Astrocyte of the cerebellum (primary cell): ENCODE results near the gene AK3.
"Not testable (repeated sequence)": the region's sequence is repeated elsewhere in the genome, so short reads cannot be mapped to it uniquely, and the experiment has no call there.

Source experiments
- DNase-seq: peaks from one replicate; pipeline ENCODE4 v3.0.0-alpha.2; 2011; ENCODE audit warnings: low read depth
- H3K4me3 ChIP-seq: 2 replicates; pipeline ENCODE4 v1.5.1; 2011; ENCODE audit warnings: mild to moderate bottlenecking, low read depth, low read length, moderate library complexity
- in situ Hi-C: cut with HindIII; loops from 2 replicates; pipeline ENCODE4 v1.10.0; 2017; ENCODE audit warnings: low sequenced_read_pairs
- TF ChIP-seq, protein P1 (sequence below): IDR thresholded peaks from 2 replicates; pipeline ENCODE4 v1.5.1; 2012; ENCODE audit warnings: low read length, low read depth, moderate library complexity, mild to moderate bottlenecking; ENCODE audit errors: missing control alignments

Gene AK3

DNA sequence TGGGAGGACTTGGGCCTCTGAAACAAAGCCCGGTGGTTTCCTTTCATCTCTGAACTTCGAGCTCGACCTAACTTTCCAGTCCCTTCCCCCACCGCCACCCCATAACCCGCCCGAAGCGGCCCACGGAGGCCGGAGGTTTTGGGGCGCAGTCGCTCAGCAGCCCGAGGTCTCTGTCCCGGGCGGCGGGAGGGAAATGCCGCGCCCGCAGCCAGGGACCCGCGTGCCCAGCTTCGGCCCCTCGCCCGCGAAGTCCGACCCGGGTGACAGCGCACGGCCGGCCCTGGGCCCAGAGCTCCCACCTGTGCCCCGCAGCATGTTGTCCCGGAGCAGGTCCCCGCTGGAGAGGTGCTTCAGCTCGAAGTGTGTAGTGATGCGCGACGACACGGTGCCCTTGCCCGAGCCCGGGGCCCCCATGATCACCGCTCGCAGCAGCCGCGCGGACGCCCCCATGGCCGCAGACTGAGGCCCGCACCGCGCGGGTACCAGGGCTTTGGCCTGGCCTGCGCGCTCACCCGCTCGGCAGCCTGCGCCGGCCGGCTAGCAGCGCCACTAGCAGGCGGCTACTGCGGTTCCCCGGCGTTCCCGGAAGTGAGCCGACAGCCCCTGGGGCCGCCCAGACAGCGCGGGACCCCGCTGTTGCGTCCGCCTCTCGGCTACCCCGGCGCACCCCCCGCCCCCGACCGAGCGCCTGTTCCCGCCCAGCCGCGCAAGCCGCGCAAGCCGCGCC, at the start of gene AK3:
TSS of gene AK3 (minus strand) at position 565 of the 727 bp plus-strand sequence. CDS start at position 450, 115 bp downstream.
- TF ChIP-seq, protein P1, sequence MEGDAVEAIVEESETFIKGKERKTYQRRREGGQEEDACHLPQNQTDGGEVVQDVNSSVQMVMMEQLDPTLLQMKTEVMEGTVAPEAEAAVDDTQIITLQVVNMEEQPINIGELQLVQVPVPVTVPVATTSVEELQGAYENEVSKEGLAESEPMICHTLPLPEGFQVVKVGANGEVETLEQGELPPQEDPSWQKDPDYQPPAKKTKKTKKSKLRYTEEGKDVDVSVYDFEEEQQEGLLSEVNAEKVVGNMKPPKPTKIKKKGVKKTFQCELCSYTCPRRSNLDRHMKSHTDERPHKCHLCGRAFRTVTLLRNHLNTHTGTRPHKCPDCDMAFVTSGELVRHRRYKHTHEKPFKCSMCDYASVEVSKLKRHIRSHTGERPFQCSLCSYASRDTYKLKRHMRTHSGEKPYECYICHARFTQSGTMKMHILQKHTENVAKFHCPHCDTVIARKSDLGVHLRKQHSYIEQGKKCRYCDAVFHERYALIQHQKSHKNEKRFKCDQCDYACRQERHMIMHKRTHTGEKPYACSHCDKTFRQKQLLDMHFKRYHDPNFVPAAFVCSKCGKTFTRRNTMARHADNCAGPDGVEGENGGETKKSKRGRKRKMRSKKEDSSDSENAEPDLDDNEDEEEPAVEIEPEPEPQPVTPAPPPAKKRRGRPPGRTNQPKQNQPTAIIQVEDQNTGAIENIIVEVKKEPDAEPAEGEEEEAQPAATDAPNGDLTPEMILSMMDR, result no peak
- in situ Hi-C loops, result no loop called here
- peak within 1 kb of the TSS; percentile 88 for H3K4me3 ChIP-seq
- DNase-seq, result peak; percentile 53

DNA sequence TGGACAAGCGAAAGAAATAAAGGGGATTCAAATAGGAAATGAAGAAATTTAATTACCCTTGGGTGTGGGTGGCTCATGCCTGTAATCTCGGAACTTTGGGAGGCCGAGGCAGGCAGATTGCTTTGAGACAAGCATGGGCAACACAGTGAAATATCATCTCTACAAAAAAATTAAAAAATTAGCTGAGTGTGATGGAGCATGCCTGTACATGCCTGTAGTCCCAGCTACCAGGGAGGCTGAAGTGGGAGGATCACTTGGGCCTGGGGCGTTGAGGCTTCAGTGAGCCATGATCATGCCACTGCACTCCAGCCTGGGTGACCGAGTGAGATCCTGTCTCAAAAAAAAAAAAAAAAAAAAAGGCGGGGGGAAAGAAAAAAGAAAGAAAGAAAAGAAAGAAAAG, 47.7 kb upstream of the AK3 start:
- in situ Hi-C loops, result no loop called here
- TF ChIP-seq, protein P1, result no peak
- H3K4me3 ChIP-seq, result no peak overlapping the region

DNA sequence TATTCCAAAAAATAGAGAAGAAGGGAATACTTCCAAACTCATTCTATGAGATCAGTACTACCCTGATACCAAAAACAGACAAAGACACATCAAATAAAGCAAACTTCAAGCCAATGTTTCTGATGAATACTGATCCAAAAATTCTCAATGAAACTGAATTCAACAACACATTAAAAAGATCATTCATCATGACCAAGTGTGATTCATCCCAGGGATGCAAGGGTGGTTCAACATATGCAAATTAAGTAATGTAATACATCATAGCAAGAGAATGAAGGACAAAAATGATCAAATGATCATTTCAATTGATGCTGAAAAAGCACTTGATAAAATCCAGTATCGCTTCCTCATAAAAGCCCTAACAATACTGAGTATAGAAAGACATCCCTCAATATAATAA, 46.9 kb upstream of the AK3 start:
- no peak overlapping the region for H3K4me3 ChIP-seq
- in situ Hi-C loops, result no loop called here
- TF ChIP-seq, protein P1, result no peak
- no peak for DNase-seq

More for the DNA sequence above, 47.7 kb upstream of the AK3 start:
- no peak for DNase-seq

DNA sequence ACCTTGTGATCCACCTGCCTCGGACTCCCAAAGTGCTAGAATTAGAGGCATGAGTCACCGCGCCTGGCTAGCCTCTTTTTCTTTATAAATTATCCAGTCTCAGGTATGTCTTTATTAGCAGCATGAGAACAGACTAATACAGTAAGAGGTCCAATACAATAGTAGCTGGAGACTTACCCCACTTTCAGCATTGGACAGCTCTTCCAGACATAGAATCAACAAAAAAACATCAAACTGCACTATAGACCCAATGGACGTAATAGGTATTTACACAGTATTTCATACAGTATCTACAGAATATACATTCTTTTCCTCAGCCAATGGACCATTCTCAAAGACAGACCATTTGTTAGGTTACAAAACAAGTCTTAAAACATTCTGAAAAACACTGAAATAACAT, 45.6 kb upstream of the AK3 start:
- in situ Hi-C loops, result no loop called here
- H3K4me3 ChIP-seq, result no peak overlapping the region
- TF ChIP-seq, protein P1, result no peak
- no peak for DNase-seq

DNA sequence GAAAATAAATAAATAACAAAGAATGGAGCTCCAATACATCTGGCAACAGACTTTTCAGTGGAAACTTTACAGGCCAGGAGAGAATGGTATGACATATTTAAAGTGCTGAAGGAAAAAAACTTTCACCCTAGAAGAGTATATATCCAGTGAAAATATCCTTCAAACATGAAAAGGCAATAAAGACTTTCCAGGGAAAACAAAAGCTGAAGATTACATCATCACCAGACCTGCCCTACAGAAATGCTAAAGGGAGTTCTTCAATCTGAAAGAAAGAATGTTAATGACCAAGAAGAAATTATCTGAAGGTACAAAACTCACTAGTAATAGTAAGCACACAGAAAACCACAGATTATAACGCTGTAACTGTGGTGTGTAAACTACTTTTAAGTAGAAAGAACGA, 43.4 kb upstream of the AK3 start:
- no peak for DNase-seq
- H3K4me3 ChIP-seq, result no peak overlapping the region
- TF ChIP-seq, protein P1, result no peak
- in situ Hi-C loops, result no loop called here

DNA sequence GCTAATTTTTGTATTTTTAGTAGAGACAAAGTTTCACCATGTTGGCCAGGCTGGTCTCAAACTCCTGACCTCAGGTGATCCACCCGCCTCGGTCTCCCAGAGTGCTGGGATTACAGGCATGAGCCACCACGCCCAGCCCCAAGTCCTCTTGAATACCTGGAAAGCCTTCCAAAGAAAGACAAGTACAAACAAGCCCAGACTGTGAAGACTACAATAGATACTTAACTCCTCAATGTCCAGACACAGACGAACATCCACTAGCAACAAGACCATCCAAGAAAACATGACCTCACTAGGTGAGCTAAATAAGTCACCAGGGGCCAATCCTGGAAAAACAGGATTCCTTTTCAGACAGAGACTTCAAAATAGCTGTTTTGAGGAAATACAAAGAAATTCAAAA, 42.2 kb upstream of the AK3 start:
- DNase-seq, in situ Hi-C loops, H3K4me3 ChIP-seq: not testable (repeated sequence)

DNA sequence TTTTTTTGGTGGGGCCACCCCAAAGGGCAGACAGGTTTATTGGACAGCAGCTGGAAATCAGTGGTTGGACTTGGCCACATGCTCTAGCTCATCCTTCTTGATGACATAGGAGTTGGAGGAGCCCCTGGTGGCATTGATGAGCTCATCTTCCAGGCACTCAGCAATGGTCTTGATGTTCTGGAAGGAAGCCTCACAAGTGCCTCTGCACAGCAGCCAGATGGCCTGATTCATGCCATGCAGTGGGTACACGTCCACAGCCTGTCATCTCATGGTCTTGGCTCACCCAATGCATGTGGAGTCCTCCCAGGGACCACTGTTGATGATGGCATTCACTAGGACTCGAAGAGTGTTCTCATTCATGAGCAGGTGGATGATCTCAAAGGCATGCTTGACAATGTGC, 40.4 kb upstream of the AK3 start:
- no peak for DNase-seq
- no peak overlapping the region for H3K4me3 ChIP-seq
- TF ChIP-seq, protein P1, result no peak
- in situ Hi-C loops, result no loop called here
